Natural killer cell (primary cell): ENCODE measurements around the gene ZMIZ1. TPM values are rescaled to one million over a fixed set of nuclear protein-coding genes. Genes with fewer than 3 reads are reported as not detected.

ENCODE experiments used
- ATAC-seq, 3 donors: fragments of 150-1000 bp in 2 of 3; fragments of 200-7000 bp in 1 of 3; cut with Tn5 transposase; 1 replicate in 1 of 3; 2 replicates in 2 of 3; pipeline ENCODE4 v1.10.0; 2021; ENCODE audit warnings: mild to moderate bottlenecking in 2 of 3, moderate library complexity in 2 of 3
- DNase-seq, 2 donors: peaks; one replicate each; pipeline versions ENCODE4 v3.0.0 to v3.0.0-alpha.2; 2013 to 2021; ENCODE audit warnings: mixed read lengths in 1 of 2
- H3K27ac ChIP-seq: one replicate; pipeline ENCODE4 v1.5.1; 2013; ENCODE audit warnings: mild to moderate bottlenecking, low read length
- H3K27me3 ChIP-seq: one replicate; pipeline ENCODE4 v1.6.1; 2013; ENCODE audit warnings: low read length; ENCODE audit not compliant: control insufficient read depth, insufficient read depth
- H3K36me3 ChIP-seq: one replicate; pipeline ENCODE4 v1.6.1; 2013; ENCODE audit warnings: low read length; ENCODE audit not compliant: control insufficient read depth, insufficient read depth
- H3K4me1 ChIP-seq: one replicate; pipeline ENCODE4 v1.6.1; 2013; ENCODE audit warnings: low read length; ENCODE audit not compliant: control insufficient read depth, insufficient read depth
- H3K4me3 ChIP-seq: one replicate; pipeline ENCODE4 v1.5.1; 2013; ENCODE audit warnings: low read length
- H3K9me3 ChIP-seq: one replicate; pipeline ENCODE4 v1.6.1; 2013; ENCODE audit warnings: low read length; ENCODE audit not compliant: control insufficient read depth, insufficient read depth
- H3K27ac Mint-ChIP-seq, 2 donors: one replicate each; pipeline ENCODE4 v1.8.0; 2022; ENCODE audit warnings: mild to moderate bottlenecking in 2 of 2, mixed read lengths in 2 of 2, moderate library complexity in 1 of 2
- H3K27me3 Mint-ChIP-seq, 2 donors: one replicate each; pipeline ENCODE4 v1.8.0; 2022; ENCODE audit warnings: low read depth in 2 of 2, mixed read lengths in 2 of 2
- H3K36me3 Mint-ChIP-seq: one replicate; pipeline ENCODE4 v1.8.0; 2022; ENCODE audit warnings: mixed read lengths
- H3K4me1 Mint-ChIP-seq, 2 donors: one replicate each; pipeline ENCODE4 v1.8.0; 2022; ENCODE audit warnings: mixed read lengths in 2 of 2
- H3K4me3 Mint-ChIP-seq: one replicate; pipeline ENCODE4 v1.8.0; 2022; ENCODE audit warnings: mild to moderate bottlenecking, moderate library complexity, mixed read lengths
- H3K9me3 Mint-ChIP-seq, 2 donors: one replicate each; pipeline ENCODE4 v1.8.0; 2022; ENCODE audit warnings: mixed read lengths in 2 of 2
- WGBS: methylation state at CpG from one replicate; pipeline ENCODE4 v1.1.7; 2013; ENCODE audit warnings: missing lambda C conversion rate; ENCODE audit not compliant: insufficient coverage; 5-methylcytosine and 5-hydroxymethylcytosine counted together
- intact Hi-C: fragments of 100-400 bp; cut with micrococcal nuclease; formaldehyde crosslinking; loops from one replicate; pipeline ENCODE4 v1.14.2; 2022
- total RNA-seq, 4 donors: library from RNA; stranded (reverse); fragments of 120-200 nt in 1 of 4; gene quantifications; one replicate each; pipeline versions ENCODE4 v1.2.3 to v1.2.4, GENCODE V29; 2013 to 2022
- TF ChIP-seq, protein P1 (sequence below): fragments of 200-600 bp; IDR thresholded peaks from one replicate; pipeline ENCODE4 v1.8.0; 2022; ENCODE audit warnings: antibody characterized with exemption

ZMIZ1 gene
- total RNA-seq, 3 donors from 2014 or later (not counting 1 experiment from before 2014, with no cell fraction given): 36.5 to 51.5 (median 37.9) TPM

DNA sequence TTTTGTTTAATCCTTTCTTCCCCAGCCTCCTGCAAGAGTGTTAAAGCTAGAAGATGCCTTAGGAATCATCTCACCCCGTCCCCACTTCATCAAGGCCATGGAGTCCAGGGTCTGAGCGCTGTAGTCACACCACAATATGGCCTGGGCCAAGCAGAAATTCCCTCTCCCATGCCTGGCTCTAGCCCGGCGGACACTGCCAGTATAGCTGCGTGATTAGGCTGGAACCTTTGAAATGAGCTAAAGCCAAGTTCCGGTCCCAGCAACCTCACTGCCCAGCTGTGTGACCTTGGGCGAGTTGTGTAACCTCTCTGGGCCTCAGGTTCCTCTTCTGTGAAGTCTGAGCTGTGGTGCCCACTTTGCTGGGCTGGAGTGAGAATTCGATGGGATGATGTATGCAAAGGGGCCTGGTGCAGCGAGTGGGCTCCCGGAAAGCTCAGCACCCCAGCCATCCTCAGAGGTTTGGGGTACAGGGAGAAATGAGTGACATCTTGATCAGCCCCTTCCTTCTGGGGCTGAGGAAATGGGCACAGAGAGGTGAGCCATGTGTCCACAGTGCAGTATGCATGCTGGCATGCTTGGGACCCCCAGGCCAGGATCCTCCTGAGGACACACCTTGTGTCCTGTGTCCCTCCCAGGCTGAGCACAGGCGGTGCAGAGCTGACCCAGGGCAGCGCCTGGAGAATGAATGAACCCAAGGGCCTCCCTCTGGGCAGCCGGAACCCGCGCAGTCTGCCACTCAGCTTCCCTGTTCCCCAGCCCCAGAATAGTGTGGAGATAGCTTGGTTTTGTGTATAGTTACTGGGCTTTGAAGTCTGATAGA, 118.6 kb downstream of the ZMIZ1 start:
- no peaks in the 10 kb centered on the region for H3K36me3 Mint-ChIP-seq
- H3K27me3 ChIP-seq: no peaks in the 10 kb centered on the region
- intact Hi-C loops: no loop called here
- no peaks in the 10 kb centered on the region for H3K9me3 Mint-ChIP-seq
- DNase-seq (no peak), ATAC-seq (no peak)
- peaks cover 21 to 32% of the 10 kb centered on the region in 2 donors for H3K4me1 Mint-ChIP-seq
- no peak overlapping the region for H3K27ac ChIP-seq
- H3K4me1 ChIP-seq: no peaks in the 10 kb centered on the region
- no peak overlapping the region for H3K27ac Mint-ChIP-seq
- H3K36me3 ChIP-seq: no peaks in the 10 kb centered on the region
- no peaks in the 10 kb centered on the region for H3K9me3 ChIP-seq
- TF ChIP-seq, protein P1, sequence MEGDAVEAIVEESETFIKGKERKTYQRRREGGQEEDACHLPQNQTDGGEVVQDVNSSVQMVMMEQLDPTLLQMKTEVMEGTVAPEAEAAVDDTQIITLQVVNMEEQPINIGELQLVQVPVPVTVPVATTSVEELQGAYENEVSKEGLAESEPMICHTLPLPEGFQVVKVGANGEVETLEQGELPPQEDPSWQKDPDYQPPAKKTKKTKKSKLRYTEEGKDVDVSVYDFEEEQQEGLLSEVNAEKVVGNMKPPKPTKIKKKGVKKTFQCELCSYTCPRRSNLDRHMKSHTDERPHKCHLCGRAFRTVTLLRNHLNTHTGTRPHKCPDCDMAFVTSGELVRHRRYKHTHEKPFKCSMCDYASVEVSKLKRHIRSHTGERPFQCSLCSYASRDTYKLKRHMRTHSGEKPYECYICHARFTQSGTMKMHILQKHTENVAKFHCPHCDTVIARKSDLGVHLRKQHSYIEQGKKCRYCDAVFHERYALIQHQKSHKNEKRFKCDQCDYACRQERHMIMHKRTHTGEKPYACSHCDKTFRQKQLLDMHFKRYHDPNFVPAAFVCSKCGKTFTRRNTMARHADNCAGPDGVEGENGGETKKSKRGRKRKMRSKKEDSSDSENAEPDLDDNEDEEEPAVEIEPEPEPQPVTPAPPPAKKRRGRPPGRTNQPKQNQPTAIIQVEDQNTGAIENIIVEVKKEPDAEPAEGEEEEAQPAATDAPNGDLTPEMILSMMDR: no peak
- WGBS: 92% methylated on average over 15 of the region's 15 CpGs
- H3K4me3 ChIP-seq: no peak overlapping the region
- H3K27me3 Mint-ChIP-seq: no peaks in the 10 kb centered on the region
- no peak overlapping the region for H3K4me3 Mint-ChIP-seq

DNA sequence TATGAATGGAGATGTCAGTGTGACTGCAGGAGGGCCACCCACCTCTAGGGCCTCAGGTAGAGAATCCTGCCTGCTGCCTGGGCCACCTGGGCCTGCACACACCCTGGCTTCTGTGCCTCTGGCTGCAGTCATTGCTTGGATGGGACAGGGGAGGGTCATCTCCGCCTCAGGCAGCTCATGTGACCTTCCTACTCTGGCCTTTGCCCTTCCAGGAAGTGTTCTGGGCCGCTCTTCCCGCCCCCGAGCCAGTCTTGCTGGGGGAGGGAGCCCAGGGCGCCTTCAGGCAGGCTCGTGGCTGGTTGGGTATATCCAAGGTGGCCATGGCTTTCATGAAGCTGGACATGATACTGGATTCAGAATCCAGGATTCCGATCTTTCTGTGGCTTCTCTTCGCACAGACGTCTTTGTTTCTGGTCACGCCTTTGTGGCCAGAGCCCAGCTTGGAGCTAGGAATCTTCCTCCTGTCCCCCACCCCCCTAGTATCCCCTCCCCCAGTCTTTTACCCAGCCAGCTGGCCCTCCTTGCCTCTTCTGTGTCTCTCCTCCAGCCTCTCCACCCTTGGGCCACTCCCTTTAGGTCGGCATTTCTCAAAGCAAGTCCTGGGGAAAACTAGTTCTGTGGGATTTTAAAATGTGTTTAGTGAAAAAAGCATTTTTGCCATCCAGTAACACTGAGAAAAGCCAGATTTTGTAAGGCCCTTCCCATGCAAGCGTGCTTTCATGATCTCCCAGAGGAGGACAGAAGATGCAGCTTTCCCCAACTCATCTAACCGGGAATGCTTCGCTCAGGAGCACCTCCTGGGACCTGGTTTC, 119.6 kb downstream of the ZMIZ1 start:
- Mint-ChIP-seq H3K27ac (no peak overlapping the region), H3K27me3 (no peaks in the 10 kb centered on the region), H3K9me3 (no peaks in the 10 kb centered on the region), H3K4me1 (peaks cover 21 to 34% of the 10 kb centered on the region in 2 donors), H3K4me3 (no peak overlapping the region), H3K36me3 (no peaks in the 10 kb centered on the region)
- Histone ChIP-seq H3K4me3 (no peak overlapping the region), H3K9me3 (no peaks in the 10 kb centered on the region), H3K27me3 (no peaks in the 10 kb centered on the region), H3K27ac (no peak overlapping the region), H3K4me1 (no peaks in the 10 kb centered on the region), H3K36me3 (no peaks in the 10 kb centered on the region)
- intact Hi-C loops: no loop called here
- WGBS: 91% methylated on average over 13 of the region's 14 CpGs
- ATAC-seq (no peak), DNase-seq (no peak)
- TF ChIP-seq, protein P1: no peak

DNA sequence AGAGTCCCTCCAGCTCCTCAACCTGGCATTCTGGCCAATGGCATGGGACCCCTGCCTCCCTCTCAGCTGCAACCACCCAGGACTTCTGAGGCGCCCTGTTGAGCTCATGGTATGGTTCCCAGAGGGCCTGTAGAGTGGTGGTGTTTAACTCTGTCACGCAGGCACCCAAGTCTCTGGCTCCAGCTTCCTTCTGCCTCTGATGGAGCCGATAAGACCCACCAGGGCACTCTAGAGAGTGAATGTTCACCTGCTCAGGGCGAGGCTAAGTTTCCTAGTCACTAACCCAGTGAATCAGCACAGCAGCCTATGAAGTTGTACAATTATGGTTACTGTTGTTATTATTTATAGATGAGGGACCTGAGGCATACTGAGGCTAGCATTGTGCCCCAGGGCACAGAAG, 120.4 kb downstream of the ZMIZ1 start:
- Histone ChIP-seq H3K4me1 (no peaks in the 10 kb centered on the region), H3K4me3 (no peak overlapping the region), H3K9me3 (no peaks in the 10 kb centered on the region), H3K27ac (no peak overlapping the region), H3K27me3 (no peaks in the 10 kb centered on the region), H3K36me3 (no peaks in the 10 kb centered on the region)
- H3K4me3 Mint-ChIP-seq: no peak overlapping the region
- TF ChIP-seq, protein P1: no peak
- H3K36me3 Mint-ChIP-seq: no peaks in the 10 kb centered on the region
- ATAC-seq: no peak
- DNase-seq: no peak
- no peak overlapping the region for H3K27ac Mint-ChIP-seq
- no peaks in the 10 kb centered on the region for H3K27me3 Mint-ChIP-seq
- H3K4me1 Mint-ChIP-seq: peaks cover 21 to 31% of the 10 kb centered on the region in 2 donors
- intact Hi-C loops: no loop called here
- H3K9me3 Mint-ChIP-seq: no peaks in the 10 kb centered on the region
- 80% methylated on average over 4 of the region's 4 CpGs for WGBS
